ENCODE measurements around the gene ZNF740. TPM values are rescaled to one million over a fixed set of nuclear protein-coding genes. Genes with fewer than 3 reads are reported as not detected.
A peak's percentile ranks its signal among the peaks of the same experiment; 100 is the strongest.

ZNF740 gene
- total RNA-seq, 2 donors from 2014 or later: 24.3 to 34.6 TPM

GRCh38 chr12:53232646-53233461 is 52.3 kb downstream of the ZNF740 start:
- ATAC-seq: peak; percentile 42
- peak overlapping the region; percentile 97 for H3K4me3 Mint-ChIP-seq
- peaks cover 75% of the 10 kb centered on the region for H3K4me1 Mint-ChIP-seq
- peaks cover 3% of the 10 kb centered on the region for H3K36me3 Mint-ChIP-seq (ENCODE audit: low read depth)
- H3K27ac Mint-ChIP-seq: peak overlapping the region; percentile 98
- no peaks in the 10 kb centered on the region for H3K9me3 ChIP-seq (ENCODE audit: control insufficient read depth, low read length, poor library complexity, severe bottlenecking)
- no peaks in the 10 kb centered on the region for H3K27me3 Mint-ChIP-seq
- peak in 2 of 3 donors; percentile 38 to 49 for DNase-seq

- no peak for ATAC-seq
- Mint-ChIP-seq H3K36me3 (ENCODE audit: low read depth) (no peaks in the 10 kb centered on the region), H3K4me3 (peak overlapping the region; percentile 97), H3K27me3 (no peaks in the 10 kb centered on the region), H3K4me1 (peaks cover 70% of the 10 kb centered on the region), H3K27ac (peak overlapping the region; percentile 98)
- no peaks in the 10 kb centered on the region for H3K9me3 ChIP-seq (ENCODE audit: control insufficient read depth, low read length, poor library complexity, severe bottlenecking)
- DNase-seq: no peak
These were observed 53.2 kb downstream of the ZNF740 start for GRCh38 chr12:53233671-53234121.

- peaks cover 63% of the 10 kb centered on the region for H3K4me1 Mint-ChIP-seq
- H3K9me3 ChIP-seq (ENCODE audit: control insufficient read depth, low read length, poor library complexity, severe bottlenecking): no peaks in the 10 kb centered on the region
These were observed 53.9 kb downstream of the ZNF740 start for GRCh38 chr12:53234271-53234914.

GRCh38 chr12:53235164-53235563 is 54.6 kb downstream of the ZNF740 start:
- ATAC-seq (no peak), DNase-seq (no peak)
- Mint-ChIP-seq H3K4me3 (peak overlapping the region; percentile 83), H3K4me1 (peaks cover 60% of the 10 kb centered on the region), H3K36me3 (ENCODE audit: low read depth) (no peaks in the 10 kb centered on the region), H3K27ac (peak overlapping the region; percentile 98), H3K27me3 (no peaks in the 10 kb centered on the region)
- no peaks in the 10 kb centered on the region for H3K9me3 ChIP-seq (ENCODE audit: control insufficient read depth, low read length, poor library complexity, severe bottlenecking)

More at GRCh38 chr12:53234271-53234914, 53.9 kb downstream of the ZNF740 start:
- Mint-ChIP-seq H3K27ac (peak overlapping the region; percentile 98), H3K4me3 (peak overlapping the region; percentile 83), H3K36me3 (ENCODE audit: low read depth) (no peaks in the 10 kb centered on the region), H3K27me3 (no peaks in the 10 kb centered on the region)
- no peak for ATAC-seq
- DNase-seq: peak in 1 of 3 donors; percentile 41

- H3K9me3 ChIP-seq (ENCODE audit: control insufficient read depth, low read length, poor library complexity, severe bottlenecking): no peaks in the 10 kb centered on the region
- Mint-ChIP-seq H3K4me1 (peaks cover 58% of the 10 kb centered on the region), H3K27ac (peak overlapping the region; percentile 98), H3K27me3 (no peaks in the 10 kb centered on the region), H3K4me3 (peak overlapping the region; percentile 83), H3K36me3 (ENCODE audit: low read depth) (no peaks in the 10 kb centered on the region)
- ATAC-seq: peak; percentile 32
- no peak for DNase-seq
These were observed 55.4 kb downstream of the ZNF740 start for GRCh38 chr12:53235742-53236442.

GRCh38 chr12:53236443-53237111 is 56.1 kb downstream of the ZNF740 start:
- peak overlapping the region; percentile 83 for H3K4me3 Mint-ChIP-seq
- H3K27me3 Mint-ChIP-seq: no peaks in the 10 kb centered on the region
- peak; percentile 73 to 80 (median 75) for DNase-seq
- no peaks in the 10 kb centered on the region for H3K9me3 ChIP-seq (ENCODE audit: control insufficient read depth, low read length, poor library complexity, severe bottlenecking)
- no peaks in the 10 kb centered on the region for H3K36me3 Mint-ChIP-seq (ENCODE audit: low read depth)
- H3K27ac Mint-ChIP-seq: peak overlapping the region; percentile 98
- ATAC-seq: peak; percentile 84
- peaks cover 61% of the 10 kb centered on the region for H3K4me1 Mint-ChIP-seq

GRCh38 chr12:53239643-53240258 is 59.2 kb downstream of the ZNF740 start:
- ATAC-seq (no peak), DNase-seq (no peak)
- H3K27ac Mint-ChIP-seq: peak overlapping the region; percentile 70
- peaks cover 61% of the 10 kb centered on the region for H3K4me1 Mint-ChIP-seq
- peaks cover 9% of the 10 kb centered on the region for H3K27me3 Mint-ChIP-seq
- no peaks in the 10 kb centered on the region for H3K9me3 ChIP-seq (ENCODE audit: control insufficient read depth, low read length, poor library complexity, severe bottlenecking)
- H3K4me3 Mint-ChIP-seq: no peak overlapping the region
- peaks cover 7% of the 10 kb centered on the region for H3K36me3 Mint-ChIP-seq (ENCODE audit: low read depth)

GRCh38 chr12:53241623-53242412 is 61.3 kb downstream of the ZNF740 start:
- peaks cover 49% of the 10 kb centered on the region for H3K4me1 Mint-ChIP-seq
- ATAC-seq (no peak), DNase-seq (no peak)
- H3K27me3 Mint-ChIP-seq: peaks cover 9% of the 10 kb centered on the region
- H3K36me3 Mint-ChIP-seq (ENCODE audit: low read depth): peaks cover 7% of the 10 kb centered on the region
- no peak overlapping the region for H3K4me3 Mint-ChIP-seq
- peak overlapping the region; percentile 29 for H3K27ac Mint-ChIP-seq
- H3K9me3 ChIP-seq (ENCODE audit: control insufficient read depth, low read length, poor library complexity, severe bottlenecking): no peaks in the 10 kb centered on the region

- Mint-ChIP-seq H3K27ac (peak overlapping the region; percentile 62), H3K36me3 (ENCODE audit: low read depth) (peaks cover 7% of the 10 kb centered on the region), H3K4me1 (peaks cover 40% of the 10 kb centered on the region), H3K4me3 (no peak overlapping the region), H3K27me3 (peaks cover 9% of the 10 kb centered on the region)
- DNase-seq: no peak
- H3K9me3 ChIP-seq (ENCODE audit: control insufficient read depth, low read length, poor library complexity, severe bottlenecking): no peaks in the 10 kb centered on the region
- ATAC-seq: no peak
These were observed 63.8 kb downstream of the ZNF740 start for GRCh38 chr12:53244337-53244736.

Measured in T-helper 17 cell (primary cell).